Body of pancreas (tissue), 4 donors: ENCODE data around the gene CPLX3.

Experiments
- POLR2A ChIP-seq, 3 donors: fragments of 450-650 bp; IDR thresholded peaks; one replicate each; pipeline ENCODE4 v1.6.1; 2016; ENCODE audit warnings: antibody characterized with exemption in 3 of 3, mild to moderate bottlenecking in 2 of 3
- TF ChIP-seq, protein P1 (sequence below), 7 experiments: fragments of 450-650 bp in 4 of 7; fragments of 200-600 bp in 3 of 7; sonication (generic) in 3 of 7; IDR thresholded peaks; one replicate each; pipeline ENCODE4 v1.5.1; 2016 to 2019; ENCODE audit warnings: antibody characterized with exemption in 7 of 7

DNA sequence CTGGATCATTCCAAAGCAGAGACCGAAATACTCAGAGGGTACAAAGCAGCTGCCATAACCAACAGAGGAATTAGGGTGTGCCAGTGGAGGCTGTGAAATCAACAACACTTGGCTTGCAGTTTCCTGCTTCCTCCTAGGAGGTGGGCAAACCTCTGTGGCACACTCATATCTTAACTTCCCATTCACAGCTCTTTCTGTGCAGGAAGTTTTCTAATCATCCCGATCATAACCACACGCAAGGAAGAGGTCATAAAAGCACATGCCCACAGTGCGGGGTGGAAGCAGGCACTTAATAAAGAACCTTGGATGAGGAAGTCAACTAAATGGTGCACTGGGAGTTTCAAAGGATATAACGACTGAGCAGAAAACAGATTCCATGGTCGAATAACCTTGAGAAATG lies 41.6 kb downstream of the CPLX3 start:
- TF ChIP-seq, protein P1, sequence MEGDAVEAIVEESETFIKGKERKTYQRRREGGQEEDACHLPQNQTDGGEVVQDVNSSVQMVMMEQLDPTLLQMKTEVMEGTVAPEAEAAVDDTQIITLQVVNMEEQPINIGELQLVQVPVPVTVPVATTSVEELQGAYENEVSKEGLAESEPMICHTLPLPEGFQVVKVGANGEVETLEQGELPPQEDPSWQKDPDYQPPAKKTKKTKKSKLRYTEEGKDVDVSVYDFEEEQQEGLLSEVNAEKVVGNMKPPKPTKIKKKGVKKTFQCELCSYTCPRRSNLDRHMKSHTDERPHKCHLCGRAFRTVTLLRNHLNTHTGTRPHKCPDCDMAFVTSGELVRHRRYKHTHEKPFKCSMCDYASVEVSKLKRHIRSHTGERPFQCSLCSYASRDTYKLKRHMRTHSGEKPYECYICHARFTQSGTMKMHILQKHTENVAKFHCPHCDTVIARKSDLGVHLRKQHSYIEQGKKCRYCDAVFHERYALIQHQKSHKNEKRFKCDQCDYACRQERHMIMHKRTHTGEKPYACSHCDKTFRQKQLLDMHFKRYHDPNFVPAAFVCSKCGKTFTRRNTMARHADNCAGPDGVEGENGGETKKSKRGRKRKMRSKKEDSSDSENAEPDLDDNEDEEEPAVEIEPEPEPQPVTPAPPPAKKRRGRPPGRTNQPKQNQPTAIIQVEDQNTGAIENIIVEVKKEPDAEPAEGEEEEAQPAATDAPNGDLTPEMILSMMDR (IDR thresholded peaks at IDR 0.05): no peak
- peak in 1 of 3 donors; percentile 23 for TF ChIP-seq POLR2A (IDR thresholded peaks at IDR 0.05)
